Hepatic stellate cell (primary cell): ENCODE data around the gene MFSD6.
"Not testable (repeated sequence)": the region's sequence is repeated elsewhere in the genome, so short reads cannot be mapped to it uniquely, and the experiment has no call there.

Experiments used
- DNase-seq: peaks from one replicate; pipeline ENCODE4 v3.0.0; 2011; ENCODE audit warnings: low spot score

MFSD6 gene

GRCh38 chr2:190405995-190406394 lies 2.2 kb upstream of the MFSD6 start:
- no peak for DNase-seq

GRCh38 chr2:190406805-190407204 lies 1.4 kb upstream of the MFSD6 start:
- no peak for DNase-seq

GRCh38 chr2:190407246-190407661 lies 901 bp upstream of the MFSD6 start:
- no peak for DNase-seq

- DNase-seq, result peak; percentile 23
These were observed 550 bp downstream of the MFSD6 start for GRCh38 chr2:190408538-190409271.

DNA sequence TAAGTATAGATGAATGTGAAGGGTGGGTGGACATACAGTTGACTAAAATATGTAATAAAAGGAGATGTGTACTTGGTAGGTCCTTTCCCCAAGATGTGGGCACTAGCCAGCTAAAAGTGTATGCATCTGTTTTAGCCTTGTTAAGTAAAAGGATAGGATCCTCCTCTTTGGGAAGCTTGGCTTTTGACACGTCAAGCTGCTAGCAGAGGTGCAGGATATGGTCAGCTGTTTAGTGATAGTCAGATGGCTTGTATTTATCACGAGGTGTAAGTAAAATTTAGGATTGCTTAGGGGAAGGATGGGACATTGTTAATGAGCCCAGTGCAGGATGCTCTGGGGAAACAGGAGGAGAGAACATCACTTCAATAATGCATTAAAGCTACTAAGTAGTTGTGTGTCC lies 1.5 kb downstream of the MFSD6 start:
- DNase-seq, result no peak

DNA sequence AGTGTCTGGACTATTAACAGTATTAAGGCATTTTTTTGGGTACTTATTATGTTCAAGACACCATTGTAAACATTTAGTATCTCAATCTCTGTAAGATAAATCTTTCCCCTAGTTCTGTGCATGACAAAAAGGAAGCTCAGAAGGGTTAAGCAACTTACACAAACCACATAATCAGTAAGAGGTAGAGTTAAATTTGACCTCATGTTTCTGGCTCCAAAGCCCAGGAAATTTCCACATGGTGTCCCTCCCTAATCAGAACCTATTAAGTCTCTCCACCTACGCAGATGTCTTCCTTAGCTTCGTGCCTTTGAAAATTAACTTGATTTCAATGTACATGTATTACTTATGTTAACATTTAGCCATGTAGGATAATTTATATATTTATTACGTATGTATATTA lies 2.0 kb downstream of the MFSD6 start:
- DNase-seq, result no peak

GRCh38 chr2:190412966-190413365 lies 4.8 kb downstream of the MFSD6 start:
- no peak for DNase-seq

- no peak for DNase-seq
These were observed 5.3 kb downstream of the MFSD6 start for GRCh38 chr2:190413421-190413820.

- no peak for DNase-seq
These were observed 7.1 kb downstream of the MFSD6 start for GRCh38 chr2:190415251-190415650.

GRCh38 chr2:190415794-190416775 lies 7.9 kb downstream of the MFSD6 start:
- no peak for DNase-seq

DNA sequence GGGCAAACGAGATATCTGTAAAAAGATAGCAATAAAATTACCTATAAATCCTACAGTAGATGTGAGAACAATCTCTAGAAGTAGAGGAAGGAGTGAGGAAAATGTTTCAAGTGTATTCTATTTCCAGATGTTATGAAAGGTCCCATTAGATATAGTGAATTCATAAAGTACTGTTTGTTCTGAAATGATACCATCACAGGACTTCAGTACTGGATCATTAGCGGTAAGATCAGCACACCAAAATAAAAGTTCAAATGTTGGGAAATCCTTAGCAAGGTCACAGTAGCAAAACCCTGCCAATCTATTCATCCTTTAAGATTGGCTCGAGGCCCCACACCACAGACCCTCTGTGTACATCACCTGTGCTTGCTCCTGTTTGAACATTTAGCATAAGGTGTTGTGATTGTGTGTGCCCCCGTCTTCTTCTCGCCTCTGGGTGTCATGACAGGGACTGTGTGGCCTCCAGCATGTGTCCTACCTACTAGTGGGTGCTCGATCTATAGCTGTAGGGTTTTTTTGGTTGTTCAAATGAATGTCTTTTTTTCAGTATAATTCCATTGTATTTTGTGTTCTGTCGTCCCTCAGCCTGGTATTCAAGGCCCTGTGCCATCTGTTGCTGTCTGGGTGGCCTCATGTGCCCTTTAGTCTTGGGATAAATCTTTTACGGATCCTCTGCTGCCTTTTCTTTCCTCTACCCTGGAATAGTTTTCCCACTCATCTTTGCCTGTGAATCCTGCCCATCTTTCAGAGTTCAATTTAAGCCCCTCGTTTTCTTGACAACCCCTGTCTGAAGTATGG lies 9.1 kb downstream of the MFSD6 start:
- DNase-seq, result no peak

DNA sequence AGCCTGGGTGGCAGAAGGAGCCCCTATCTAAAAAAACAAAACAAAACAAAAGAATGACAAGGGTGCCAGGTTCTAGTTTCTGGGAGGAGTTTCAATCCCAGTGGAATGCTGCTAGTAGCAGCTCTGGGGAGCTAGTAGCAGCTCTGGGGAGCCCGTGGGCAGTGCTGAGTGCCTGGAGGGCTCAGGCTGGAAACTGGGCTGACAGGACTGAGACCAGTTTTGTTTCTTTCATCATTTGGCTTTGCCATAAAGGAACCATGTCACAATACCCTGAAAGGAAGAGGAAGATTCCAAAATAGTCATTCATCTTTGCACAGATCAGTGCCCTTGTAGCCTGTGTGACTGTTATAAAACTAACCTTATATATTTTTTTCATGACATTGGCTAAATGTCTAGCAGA lies 10.6 kb downstream of the MFSD6 start:
- no peak for DNase-seq

GRCh38 chr2:190420801-190421200 lies 12.6 kb downstream of the MFSD6 start:
- DNase-seq, result no peak

DNA sequence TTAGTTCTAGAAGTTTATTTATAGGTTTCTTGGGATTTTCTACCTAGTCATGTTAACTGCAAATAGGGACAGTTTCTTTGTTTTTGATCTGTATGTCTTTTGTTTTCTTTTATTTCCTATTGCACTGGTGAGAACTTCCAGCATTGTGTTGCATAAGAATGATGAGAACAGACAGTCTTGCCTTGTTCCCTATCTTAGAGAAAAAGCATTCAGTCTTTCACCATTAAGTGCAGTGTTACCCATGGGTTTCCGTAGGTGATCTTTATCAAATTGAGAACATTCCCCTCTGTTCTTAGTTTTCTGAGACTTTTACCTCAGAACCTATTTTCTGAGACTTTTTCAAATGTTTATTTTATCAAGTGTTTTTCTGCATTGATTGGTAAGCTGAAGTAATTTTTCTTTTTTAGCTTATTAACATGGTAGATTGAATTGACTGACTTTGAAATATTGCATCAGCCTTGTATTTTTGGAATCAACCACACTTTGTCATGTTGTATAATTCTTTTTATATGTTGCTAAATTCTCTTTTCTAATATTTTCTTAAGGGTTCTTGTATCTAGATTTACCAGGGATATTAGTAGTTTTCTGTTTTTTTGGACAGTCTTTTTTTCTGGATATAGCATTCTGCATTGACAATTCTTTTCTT lies 17.2 kb downstream of the MFSD6 start:
- no peak for DNase-seq

DNA sequence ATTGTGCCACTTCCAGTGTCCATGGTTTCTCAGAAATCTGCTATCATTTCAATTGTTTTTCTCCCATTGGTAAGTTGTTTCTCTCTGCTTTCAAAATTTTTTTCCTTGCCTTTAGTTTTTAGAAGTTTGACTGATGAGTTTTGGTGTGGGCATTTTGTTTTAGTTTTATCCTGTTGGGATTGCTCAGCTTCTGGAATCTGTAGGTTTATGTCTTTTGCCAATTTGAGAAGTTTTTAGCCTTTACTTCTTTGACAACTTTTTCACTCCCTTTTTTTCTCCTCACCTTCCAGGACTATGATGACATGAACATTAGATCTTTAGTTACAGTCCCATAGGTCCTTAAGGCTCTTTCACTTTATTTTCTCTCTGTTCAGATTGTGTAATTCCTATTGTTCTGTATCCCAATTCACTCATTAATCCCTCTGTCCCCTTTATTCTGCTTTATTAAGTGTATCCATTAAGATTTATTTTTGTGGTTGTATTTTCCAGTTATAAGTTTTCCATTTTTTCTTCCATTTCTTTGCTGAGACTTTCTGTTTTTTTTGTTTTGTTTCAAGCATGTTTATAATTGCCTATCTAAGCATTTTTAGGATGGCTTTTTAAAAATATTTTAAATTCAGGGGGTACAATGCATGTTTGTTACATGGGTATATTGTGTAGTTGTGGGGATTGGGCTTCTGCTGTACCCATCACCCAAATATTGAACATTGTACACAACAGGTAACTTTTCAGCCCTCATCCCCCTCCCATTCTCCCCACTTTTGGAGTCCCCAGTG lies 17.9 kb downstream of the MFSD6 start:
- no peak for DNase-seq

GRCh38 chr2:190430866-190431265 lies 22.7 kb downstream of the MFSD6 start:
- not testable (repeated sequence) for DNase-seq

- DNase-seq, result no peak
These were observed 23.8 kb downstream of the MFSD6 start for GRCh38 chr2:190431907-190432306.

DNA sequence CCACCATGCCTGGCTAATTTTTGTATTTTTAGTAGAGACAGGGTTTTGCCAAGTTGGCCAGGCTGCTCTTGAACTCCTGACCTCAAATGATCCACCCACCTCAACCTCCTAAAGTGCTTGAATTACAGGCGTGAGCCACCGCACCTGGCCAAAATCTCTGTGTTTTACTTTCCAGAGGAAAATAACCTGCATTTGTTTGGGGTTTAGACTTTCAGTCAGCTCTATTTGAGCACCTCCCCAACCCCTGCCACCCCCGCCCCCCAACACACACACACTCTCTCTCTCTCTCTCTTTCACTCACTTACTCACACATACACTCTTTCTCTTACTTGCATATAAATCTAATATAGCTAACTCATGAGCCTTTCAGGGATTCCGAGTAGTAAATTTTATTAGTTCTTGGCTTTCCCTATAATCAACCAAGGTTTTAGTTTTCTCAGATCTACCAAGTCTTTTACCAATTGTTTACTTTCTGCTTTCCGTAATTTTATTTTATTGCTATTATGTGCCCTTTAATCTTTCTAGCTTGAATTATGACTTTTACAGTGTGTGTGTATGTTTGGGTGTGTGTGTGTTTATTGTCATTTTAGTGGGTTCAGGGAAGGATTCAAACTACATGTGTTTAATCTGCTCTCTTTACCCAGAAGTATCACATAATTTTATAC lies 24.5 kb downstream of the MFSD6 start:
- no peak for DNase-seq

DNA sequence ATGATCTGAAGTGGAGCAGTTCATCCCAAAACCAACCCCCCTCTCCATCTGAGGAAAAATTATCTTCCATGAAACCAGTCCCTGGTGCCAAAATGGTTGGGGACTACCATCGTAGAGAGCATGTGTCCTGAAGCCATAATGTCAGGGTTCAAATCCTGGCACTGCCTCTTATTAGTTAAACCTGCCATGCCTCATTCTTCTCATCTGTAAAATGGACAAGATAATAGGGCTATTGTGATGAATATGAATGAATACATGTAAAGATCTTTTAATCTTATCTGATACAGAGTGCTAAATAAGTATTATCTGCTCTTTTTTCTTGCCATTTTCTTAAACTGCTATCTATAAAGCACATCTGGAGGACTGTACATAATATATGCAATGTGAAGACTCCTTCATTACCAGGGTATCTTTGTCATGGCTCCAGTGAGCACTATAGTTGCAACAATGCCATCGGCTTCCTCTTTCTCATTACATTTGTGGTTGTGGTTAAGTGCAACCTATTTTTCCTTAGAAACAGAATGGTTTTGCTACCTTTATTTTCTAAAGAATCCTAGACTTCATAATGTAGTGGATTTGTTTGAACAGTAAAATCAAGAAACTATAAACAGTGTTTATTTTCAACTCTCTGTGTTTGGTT lies 27.0 kb downstream of the MFSD6 start:
- DNase-seq, result no peak

- no peak for DNase-seq
These were observed 28.4 kb downstream of the MFSD6 start for GRCh38 chr2:190436557-190436956.
